ENCODE data around the gene HDAC8.

GRCh38 chrX:72340626-72341025 is 232.0 kb downstream of the HDAC8 start:
- TF ChIP-seq CTCF (IDR thresholded peaks at IDR 0.05) (no peak), POLR2AphosphoS5 (IDR thresholded peaks at IDR 0.05) (no peak)

All from stomach (tissue), 4 donors.